ENCODE results near the gene TUBA4B.
"Not testable (repeated sequence)": the region's sequence is repeated elsewhere in the genome, so short reads cannot be mapped to it uniquely, and the experiment has no call there.

TUBA4B gene

DNA sequence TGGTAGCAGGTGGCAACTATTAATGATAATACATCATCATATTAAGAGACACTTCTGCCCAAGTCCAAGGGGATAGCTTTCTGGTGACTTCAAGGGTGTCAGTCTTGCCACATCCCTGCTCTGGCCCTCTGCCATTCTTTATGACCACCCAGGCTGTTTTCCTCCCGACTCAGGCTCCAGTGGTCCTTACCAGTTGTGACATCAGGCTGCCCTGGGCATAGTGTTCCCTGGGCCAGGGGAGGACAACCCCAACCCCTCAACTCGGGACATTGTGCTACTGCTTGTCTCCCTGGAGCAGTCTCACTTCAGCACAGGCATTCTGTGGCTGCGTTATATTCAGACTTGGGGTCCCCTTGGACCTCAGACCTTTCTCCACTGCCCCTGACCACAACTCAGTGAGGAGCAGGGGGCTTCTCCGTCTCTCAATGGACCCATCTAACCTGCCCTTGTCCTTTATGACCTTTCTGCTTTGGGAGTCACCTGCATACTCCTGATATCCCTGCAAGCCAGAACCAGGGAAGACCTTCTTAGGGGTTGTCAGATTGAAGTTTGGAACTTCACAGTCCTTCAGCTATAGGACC, 39.0 kb downstream of the TUBA4B start:
- DNase-seq (ENCODE audit: low spot score) = no peak

DNA sequence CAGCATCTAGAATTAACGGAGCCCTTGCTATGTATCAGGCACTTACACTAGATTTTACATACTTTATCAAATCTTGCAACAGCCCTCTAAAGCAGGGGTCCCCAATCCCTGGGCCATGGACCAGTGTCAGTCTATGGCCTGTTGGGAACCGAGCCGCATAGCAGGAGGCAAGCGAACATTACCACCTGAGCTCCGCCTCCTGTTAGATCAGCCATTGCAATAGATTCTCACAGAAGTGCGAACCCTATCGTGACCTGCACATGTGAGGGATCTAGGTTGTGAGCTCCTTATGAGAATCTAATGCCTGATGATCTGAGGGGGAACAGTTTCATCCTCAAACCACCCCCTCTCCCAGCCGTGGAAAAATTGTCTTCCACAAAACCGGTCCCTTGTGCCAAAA, 39.6 kb downstream of the TUBA4B start:
- no peak for DNase-seq (ENCODE audit: low spot score)

DNA sequence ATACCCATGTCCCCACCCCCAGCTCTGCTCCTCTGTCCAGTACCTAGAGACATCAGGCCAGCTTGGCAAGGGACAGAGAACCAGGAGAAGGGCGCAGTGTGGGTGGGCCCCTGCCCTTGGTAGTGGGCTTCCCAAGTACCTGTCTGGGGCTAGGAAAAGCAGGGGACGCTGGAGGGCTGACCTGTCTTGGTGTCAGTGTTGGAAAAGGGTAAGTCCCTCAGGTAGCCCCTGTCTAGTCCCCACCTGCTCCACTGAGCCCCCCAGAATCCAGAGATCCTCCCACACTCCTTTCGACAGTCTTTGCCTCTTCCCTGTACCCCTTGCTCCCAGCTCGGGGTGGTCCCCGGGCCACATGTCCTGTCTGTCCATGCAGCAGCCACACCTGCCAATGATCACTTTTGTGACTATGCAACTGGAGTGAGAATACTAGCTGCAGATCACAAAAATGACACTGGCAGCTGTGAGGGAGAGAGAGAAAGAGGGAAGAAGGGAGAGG, 40.7 kb downstream of the TUBA4B start:
- no peak for DNase-seq (ENCODE audit: low spot score)

DNA sequence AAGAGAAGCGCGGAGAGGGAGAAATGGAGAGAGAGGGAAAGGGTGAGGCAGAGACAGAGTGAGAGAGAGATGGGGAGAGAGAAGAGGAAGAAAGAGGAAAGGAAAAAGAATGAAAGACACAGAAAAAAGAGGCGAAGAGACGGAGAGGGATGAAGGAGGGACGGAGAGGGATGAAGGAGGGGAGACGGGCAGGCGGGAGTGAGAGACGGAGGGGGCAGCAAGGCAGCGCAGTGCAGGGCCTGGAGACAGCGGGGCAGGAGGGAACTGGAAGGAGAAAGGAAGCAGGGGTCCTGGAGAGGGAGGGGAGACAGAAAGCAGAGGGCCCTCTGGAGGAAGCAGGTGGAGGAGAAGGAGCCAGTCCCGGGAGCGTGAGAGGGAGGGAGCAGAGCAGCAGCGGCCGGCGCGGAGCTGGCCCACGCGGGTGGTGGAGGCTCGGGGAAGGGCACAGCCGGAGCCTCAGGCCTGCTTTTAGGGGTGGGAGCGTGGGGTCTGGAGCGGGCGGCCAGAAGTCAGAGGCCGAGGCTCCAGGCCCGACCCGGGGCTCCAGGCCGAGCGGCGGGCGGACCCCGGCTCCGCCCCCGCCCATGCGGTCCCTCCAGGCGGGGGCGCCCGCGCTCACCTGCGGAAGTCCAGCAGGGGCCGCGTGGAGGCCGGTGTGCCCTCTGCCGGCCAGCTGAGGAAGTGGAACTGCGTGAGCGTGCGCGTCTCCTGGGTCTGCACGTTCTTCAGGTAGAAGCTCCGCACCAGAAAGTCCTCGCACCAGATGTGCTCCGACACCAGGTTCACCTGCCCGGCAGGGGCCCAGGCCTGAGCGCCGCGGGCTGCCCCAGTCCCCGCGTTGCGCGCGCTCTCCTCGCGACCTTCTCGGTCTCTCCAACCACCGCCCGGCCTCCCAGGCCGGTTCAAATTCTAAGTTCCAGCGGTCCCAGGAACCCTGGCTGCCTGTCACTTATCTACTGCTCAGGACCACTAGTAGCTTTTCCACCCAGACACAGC, 41.6 kb downstream of the TUBA4B start:
- DNase-seq (ENCODE audit: low spot score) = peak; percentile 96

DNA sequence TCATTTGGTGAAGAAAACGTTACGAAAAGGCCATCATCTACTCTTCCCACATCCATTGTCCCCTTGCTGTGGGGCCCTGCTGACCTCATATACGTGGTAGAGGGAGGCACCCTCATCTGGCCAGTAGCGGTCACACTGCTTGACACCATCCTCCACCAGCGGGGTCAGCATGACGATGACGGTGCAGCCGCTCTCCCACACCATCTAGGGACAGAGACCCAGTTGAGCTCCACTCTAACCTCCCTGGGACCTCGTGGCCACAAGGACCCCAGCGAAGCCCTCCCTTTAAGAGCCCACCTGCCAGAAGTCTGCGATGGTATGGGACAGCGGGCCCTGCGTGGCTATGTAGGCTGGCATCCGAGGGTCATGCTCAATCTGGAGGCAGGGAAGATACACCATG, 43.1 kb downstream of the TUBA4B start:
- no peak for DNase-seq (ENCODE audit: low spot score)

DNA sequence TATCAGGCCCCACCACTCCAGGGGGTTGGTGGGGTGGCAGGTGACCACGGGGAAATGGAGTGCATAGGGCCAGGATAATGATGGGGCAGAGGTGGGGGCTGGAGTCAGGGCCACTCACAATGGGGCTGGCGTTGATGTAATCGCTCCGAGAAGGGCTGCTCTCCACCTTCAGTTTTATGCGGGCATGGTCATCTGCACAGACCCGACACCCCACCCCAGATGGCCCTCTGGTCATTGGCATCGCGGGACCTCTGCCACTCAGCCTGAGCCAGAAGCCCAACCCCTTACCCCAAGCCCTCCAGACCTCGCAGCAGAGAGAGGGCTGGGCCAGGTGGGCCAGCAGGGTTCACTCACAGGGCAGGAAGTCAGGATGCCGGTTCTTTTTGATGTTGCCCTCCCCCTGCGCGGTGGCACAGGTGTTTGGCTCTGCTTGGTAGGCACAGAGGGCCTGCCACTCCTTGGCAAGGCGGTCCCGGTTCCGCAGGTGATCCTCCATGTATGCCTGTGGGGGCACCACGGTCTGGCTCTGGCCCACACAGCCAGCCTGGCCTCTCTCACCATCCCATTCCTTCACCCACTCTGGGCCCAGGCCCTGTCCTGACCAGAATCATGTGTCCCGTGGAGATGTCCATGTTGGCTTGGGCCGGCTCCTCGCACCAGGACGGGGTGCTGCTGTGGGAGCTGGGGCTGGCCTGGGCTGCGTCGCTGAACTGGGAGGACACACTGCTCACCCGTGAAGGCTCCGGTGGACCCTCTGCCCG, 43.8 kb downstream of the TUBA4B start:
- no peak for DNase-seq (ENCODE audit: low spot score)

DNA sequence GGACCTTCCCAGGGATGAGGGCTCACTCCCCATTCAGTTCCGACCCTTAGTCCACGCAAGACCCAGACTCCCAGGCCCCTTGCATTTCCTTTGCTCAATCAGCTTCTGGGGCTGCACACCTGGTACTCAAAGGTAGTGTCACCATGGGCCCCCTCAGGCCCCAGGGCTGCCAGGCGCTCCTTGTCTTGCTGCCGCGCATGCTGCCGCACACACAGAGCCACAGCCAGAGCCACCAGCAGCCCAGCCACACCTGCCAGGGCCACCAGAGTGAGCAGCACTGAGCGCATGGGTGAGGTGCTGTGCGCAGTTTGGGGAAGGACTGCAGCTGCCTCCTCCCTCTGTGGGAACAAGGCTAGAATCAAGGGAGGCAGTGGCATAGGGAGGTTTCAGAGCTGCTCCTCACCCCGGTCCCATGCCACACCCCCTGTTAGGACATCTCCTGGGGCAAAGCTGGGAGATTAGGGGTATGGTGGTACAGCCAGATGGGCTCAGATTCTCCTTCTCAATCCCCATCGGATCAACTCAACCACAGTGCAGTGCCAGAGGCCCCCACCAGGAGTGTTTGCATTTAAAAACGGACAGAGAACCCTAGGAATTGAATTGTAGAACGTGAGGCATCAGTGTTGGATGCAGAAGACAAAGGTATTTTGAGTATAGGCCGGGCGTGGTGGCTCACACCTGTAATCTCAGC, 44.9 kb downstream of the TUBA4B start:
- no peak for DNase-seq (ENCODE audit: low spot score)

DNA sequence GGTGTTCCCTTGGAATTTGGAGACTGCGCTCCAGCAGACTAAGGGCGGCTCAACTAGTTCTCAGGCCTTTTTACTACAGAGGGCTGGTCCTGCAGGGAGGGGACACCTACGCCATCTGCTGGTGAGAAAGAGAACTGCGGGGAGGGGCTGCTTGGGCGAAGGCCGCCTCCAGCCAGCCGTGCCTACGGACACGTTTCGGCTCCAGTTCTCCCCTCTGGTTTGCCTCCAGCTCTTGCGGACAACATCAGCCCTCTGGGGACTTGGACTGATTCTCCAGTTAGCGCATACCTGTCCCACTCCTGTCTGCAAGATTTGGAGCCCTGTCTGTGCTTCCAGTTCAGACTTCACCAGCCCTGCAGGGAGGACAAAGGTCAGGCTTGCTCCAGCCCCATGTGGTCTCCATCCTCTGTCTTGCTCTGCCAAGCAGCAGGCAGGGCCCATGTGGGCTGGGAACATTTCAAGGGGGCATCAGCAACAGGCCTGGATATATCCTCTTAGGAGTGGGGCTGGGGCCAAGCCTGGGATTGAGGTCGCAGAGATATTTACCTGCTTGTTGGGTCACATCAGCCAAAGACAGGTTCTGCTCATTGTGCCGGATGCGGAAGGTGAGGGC, 45.8 kb downstream of the TUBA4B start:
- DNase-seq (ENCODE audit: low spot score) = peak; percentile 91

DNA sequence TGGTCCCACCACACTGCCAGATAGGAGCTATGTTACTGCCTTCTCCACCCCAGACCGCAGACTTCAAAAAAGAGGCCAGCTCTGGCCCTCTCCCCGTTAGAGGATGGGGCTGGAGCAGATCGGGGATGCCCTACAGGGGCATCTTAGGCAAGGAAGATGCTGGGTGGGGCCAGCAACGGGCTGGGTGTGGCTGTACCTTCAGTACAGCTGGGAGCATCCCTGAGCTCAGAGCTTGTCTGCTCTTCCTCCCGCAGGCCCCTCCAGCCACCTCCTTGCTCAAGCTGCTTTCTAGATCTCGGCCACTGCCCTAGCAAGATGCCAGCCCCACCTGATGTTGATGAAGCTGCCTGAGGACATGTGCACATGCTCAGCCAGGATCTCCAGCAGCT, 46.3 kb downstream of the TUBA4B start:
- DNase-seq (ENCODE audit: low spot score) = no peak

DNA sequence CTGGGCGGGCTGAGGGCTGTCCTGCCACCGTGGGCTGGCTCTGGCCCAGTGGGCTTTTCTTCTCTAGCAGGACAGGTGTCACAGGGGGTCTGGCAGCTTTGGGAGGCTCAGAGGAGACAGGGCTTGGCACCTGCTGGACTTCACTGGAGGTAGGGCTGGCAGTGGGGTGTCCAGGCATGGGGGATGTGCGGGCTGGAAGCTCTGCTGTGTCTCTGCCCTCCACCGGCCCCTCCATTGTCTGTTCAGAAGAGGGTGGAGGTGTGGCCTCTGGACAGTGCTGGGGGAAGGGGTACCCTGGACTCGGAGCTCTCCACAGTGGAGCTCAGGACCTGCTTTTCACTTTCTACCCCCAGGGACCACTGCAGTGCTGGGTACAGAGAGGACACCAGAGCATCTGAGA, 47.0 kb downstream of the TUBA4B start:
- no peak for DNase-seq (ENCODE audit: low spot score)

DNA sequence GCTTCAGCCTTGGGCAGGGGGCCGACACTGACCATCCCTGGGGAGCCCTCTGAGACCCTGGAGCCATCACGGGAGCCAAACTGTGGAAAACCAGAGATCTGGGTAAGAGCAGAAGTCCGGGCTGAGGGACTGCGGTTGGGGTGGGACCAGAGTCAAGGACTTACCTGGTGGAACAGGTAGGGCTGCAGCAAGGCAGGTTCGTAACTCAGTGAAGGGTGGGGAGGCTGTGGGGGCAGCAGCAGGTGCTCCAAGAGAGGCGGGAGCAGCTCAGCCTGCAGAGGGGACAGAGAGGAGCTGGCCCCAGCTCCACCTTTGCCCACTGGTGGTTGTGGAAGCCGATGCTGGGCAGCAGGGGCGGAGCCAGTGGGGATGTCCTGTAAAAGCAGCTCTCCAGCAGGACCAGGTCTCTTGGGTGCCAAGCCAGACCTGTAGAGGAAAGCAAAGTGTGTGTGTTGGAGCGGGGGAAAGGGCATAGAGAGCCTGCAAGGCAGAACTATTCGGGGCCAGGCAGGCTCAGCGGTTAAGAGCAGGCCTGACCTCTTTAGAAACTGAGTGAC, 49.4 kb downstream of the TUBA4B start:
- no peak for DNase-seq (ENCODE audit: low spot score)

DNA sequence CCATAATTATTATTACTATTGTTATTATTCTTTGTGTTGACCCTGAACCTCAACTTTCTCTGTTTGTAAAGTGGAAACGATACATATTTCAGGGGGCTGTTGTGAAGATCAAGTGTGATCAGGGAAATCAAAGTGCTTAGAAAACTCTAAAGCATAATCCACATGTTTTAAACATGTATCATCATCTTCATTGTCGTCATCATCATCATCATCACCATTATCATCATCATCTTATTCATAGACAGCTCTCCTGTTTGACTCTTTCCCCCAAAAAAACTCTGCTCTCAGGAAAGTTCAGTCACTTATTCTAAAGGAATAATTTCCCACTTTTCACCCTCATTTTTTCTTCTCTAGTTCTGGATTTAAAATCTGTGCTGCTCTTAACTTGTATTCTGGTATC, 51.2 kb downstream of the TUBA4B start:
- no peak for DNase-seq (ENCODE audit: low spot score)

DNA sequence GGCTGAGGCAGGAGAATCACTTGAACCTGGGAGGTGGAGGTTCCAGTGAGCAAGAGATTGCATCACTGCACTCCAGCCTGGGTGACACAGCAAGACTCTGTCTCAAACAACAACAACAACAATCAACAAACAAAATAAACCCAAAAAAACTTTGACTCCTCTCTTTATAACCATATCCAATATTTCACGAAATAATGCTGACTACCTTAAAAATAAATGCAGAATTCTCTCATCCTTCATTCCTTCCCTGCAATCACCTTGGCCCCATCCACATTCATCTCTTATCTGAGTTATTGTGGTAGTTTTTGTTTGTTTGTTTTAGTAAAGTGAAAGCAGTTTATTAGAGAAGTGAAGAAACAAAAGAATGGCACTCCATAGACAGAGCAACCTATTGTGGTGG, 53.0 kb downstream of the TUBA4B start:
- no peak for DNase-seq (ENCODE audit: low spot score)

DNA sequence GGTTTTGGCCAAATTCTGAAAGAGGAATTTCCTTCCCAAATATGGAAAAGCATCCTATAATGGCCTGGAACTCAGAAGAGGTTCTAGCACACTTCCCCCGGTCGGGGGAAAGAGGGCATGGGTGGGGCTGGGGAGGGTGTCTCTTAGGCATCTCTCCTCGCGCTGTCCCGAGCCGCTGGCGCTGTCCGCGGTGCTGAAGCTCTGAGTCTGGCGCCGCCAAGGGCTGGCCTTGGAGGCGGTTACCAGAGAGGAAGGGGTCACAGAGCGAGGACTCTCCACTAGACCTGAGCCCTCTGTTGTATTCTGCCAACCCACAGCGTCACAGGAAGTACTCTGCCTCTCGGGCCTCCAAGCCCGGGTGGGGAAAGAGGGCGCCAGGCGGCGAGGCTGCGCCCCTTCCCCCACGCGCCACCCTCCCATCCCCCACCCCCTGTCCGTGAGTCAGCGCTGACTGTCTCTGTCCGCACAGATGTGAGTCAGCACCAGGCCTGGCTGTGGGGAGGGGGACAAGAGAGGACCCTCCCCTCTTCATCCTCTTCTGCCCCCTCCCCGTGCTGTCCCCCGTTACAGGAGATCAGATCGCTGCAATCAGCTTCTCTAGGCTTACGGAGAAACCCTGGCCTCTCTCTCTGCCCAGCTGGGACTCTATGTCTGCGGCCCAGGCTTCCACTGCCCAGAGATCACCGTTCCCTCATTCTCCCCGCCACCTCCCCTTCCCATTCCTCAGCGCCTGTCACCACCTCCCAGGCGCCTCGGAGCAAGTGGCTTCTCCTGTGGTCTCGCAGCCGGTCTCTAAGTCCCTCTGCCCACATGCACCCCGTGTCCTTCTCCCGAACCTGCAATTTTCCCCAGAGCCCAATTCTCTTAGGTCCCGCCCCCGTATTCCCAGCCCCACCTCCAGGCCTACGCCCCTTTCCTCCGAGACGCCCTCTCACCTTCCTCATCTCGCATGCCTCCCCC, 55.4 kb downstream of the TUBA4B start:
- peak; percentile 72 for DNase-seq (ENCODE audit: low spot score)

DNA sequence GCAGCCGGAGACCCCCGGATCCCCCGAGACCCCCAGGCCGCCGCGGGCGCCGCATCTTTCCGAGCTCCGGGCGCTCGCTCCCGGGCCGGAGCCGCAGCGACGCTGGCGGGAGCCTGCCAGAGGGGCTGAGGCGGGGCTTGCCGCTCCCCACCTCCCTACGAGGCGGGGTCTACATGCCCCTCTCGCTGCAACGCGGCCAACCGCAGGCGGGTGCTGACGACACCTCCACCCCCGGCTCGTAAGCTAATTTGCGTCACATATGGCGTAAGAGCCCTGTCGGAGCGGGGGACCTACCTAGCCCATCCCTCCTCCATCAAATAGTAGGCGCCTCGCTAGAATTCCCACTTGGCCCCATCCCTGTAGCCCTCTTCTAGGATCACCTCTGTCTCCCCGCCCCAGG, 56.2 kb downstream of the TUBA4B start, which contains the start of gene PTPRN:
TSS of gene PTPRN (minus strand) at position 124 of the 400 bp plus-strand sequence. CDS start at position 55, 69 bp downstream.
- no peak for DNase-seq (ENCODE audit: low spot score)

DNA sequence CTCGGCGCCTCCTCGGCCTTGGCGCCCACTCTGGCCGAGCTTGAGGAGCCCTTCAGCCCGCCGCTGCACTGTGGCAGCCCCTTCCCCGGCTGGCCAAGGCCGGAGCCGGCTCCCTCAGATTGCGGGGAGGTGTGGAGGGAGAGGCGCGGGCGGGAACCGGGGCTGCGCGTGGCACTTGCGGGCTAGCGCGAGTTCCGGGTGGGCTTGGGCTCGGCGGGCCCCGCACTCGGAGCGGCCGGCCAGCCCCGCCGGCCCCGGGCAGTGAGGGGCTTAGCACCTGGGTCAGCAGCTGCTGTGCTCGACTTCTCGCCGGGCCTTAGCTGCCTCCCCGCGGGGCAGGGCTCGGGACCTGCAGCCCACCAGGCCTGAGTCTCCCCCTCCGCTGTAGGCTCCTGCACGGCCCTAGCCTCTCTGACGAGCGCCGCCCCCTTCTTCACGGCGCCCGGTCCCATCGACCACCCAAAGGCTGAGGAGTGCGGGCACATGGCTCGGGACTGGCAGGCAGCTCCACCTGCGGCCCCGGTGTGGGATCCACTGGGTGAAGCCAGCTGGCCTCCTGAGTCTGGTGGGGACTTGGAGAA, 59.7 kb downstream of the TUBA4B start:
- not testable (repeated sequence) for DNase-seq (ENCODE audit: low spot score)

DNA sequence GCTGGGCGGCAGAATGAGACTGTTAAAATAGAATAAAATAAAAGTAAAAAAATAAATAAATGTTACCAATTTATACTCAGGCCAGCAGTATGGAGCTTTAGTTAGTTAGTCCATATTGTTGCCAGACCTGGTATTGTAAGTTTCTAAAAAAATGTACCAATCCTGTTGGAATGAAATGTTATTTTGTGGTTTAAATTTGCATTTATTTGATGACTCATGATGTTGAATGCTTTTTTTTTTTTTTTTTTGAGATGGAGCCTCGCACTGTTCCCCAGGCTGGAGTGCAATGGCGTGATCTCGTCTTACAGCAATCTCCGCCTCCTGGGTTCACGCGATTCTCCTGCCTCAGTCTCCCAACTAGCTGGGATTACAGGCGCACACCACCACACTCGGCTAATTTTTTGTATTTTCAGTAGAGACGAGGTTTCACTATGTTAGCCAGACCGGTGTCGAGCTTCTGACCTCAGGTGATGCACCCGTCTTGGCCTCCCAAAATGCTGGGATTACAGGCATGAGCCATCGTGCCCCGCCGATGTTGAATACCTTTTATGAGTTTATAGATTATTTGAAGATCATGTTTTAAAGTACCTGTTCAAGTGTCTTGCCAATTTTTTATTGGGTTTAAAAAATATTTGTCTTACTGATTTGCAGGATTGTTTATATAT, 61.9 kb downstream of the TUBA4B start:
- no peak for DNase-seq (ENCODE audit: low spot score)

Measured in germinal center (tissue), 1 donor.